Osteoblast (primary cell): ENCODE data around the gene FAM181B. TPM values are rescaled to one million over a fixed set of nuclear protein-coding genes. Genes with fewer than 3 reads are reported as not detected.

Experiments
- DNase-seq: peaks from one replicate; pipeline ENCODE4 v3.0.0; 2011; ENCODE audit warnings: low spot score, mixed read lengths; ENCODE audit not compliant: insufficient read length; ENCODE audit errors: missing footprints
- H2AFZ ChIP-seq: 2 replicates; pipeline ENCODE4 v1.6.0; 2011; ENCODE audit warnings: mild to moderate bottlenecking, low read length
- H3K27ac ChIP-seq: 2 replicates; pipeline ENCODE4 v1.5.1; 2011; ENCODE audit warnings: mild to moderate bottlenecking, low read depth, low read length, moderate library complexity
- H3K27me3 ChIP-seq: 2 replicates; pipeline ENCODE4 v1.6.0; 2012; ENCODE audit warnings: mild to moderate bottlenecking, control low read depth, inconsistent platforms, low read length, moderate library complexity; ENCODE audit not compliant: insufficient read depth
- H3K36me3 ChIP-seq: 2 replicates; pipeline ENCODE4 v1.5.1; 2011; ENCODE audit warnings: mild to moderate bottlenecking, low read length, control low read depth, moderate library complexity; ENCODE audit not compliant: insufficient read depth
- H3K4me1 ChIP-seq: 2 replicates; pipeline ENCODE4 v1.5.1; 2011; ENCODE audit warnings: mild to moderate bottlenecking, low read length, control low read depth, moderate library complexity; ENCODE audit not compliant: insufficient read depth
- H3K4me2 ChIP-seq: 2 replicates; pipeline ENCODE4 v1.6.0; 2011; ENCODE audit warnings: mild to moderate bottlenecking, low read length; ENCODE audit not compliant: insufficient read depth
- H3K4me3 ChIP-seq: fragments of 200-600 bp; sonication (generic); 3 replicates; pipeline ENCODE4 v1.5.1; 2012; ENCODE audit warnings: mild to moderate bottlenecking, low read length, inconsistent platforms; ENCODE audit not compliant: insufficient read depth
- H3K79me2 ChIP-seq: 2 replicates; pipeline ENCODE4 v1.6.0; 2012; ENCODE audit warnings: mild to moderate bottlenecking, low read length, control low read depth, inconsistent platforms; ENCODE audit not compliant: insufficient read depth
- H3K9me3 ChIP-seq: 2 replicates; pipeline ENCODE4 v1.5.1; 2011; ENCODE audit warnings: low read depth, low read length, control low read depth
- H4K20me1 ChIP-seq: 2 replicates; pipeline ENCODE4 v1.6.0; 2012; ENCODE audit warnings: mild to moderate bottlenecking, low read length, control low read depth; ENCODE audit not compliant: insufficient read depth
- CTCF ChIP-seq: IDR thresholded peaks from 2 replicates; pipeline ENCODE4 v1.5.1; 2011; ENCODE audit warnings: mild to moderate bottlenecking, low read depth, low read length, moderate library complexity; ENCODE audit errors: extremely low read depth
- total RNA-seq: library from RNA; depleted of rRNA; stranded (reverse); fragments of >200 nt; gene quantifications from 2 replicates; pipeline ENCODE4 v1.2.3, GENCODE V29; 2012

Gene FAM181B
- total RNA-seq, 1 donor = under 0.01 TPM

GRCh38 chr11:82730286-82730685 lies 3.4 kb downstream of the FAM181B start:
- Histone ChIP-seq H3K4me3 (no peak overlapping the region), H3K4me1 (no peaks in the 10 kb centered on the region)

DNA sequence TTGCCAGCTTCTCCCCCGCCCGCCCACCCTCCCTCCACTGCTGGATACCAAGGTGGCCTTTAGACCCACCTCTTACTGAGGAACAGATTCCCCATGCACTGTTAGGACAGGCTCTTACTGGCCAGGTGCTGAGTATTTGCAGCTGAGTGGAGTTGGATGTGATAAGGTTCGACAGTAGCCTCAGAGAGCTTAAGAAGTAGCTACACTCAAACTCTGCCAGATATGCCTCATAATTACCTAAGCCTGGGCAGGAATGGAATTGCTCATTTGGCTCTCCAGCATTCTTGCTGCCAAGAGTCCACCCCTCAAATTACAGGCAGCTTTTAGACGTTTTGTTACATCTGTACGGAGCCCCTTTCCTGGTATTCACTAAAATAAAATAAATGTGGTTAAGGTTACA lies 9.6 kb downstream of the FAM181B start:
- no peak overlapping the region for H3K4me2 ChIP-seq
- no peak for DNase-seq
- TF ChIP-seq CTCF = no peak
- H3K4me1 ChIP-seq = no peaks in the 10 kb centered on the region
- no peak overlapping the region for H3K4me3 ChIP-seq
- no peaks in the 10 kb centered on the region for H3K79me2 ChIP-seq
- no peaks in the 10 kb centered on the region for H3K27me3 ChIP-seq
- H4K20me1 ChIP-seq = no peaks in the 10 kb centered on the region
- H2AFZ ChIP-seq = no peak overlapping the region
- no peaks in the 10 kb centered on the region for H3K36me3 ChIP-seq
- H3K27ac ChIP-seq = no peak overlapping the region
- no peaks in the 10 kb centered on the region for H3K9me3 ChIP-seq

More at GRCh38 chr11:82730286-82730685, 3.4 kb downstream of the FAM181B start:
- Histone ChIP-seq H3K79me2 (no peaks in the 10 kb centered on the region), H2AFZ (no peak overlapping the region), H3K27me3 (peaks cover 50% of the 10 kb centered on the region), H3K4me2 (no peak overlapping the region), H3K27ac (no peak overlapping the region), H4K20me1 (no peaks in the 10 kb centered on the region), H3K9me3 (no peaks in the 10 kb centered on the region), H3K36me3 (no peaks in the 10 kb centered on the region)
- no peak for TF ChIP-seq CTCF
- DNase-seq = no peak

- H3K27ac ChIP-seq = no peak overlapping the region
- no peak overlapping the region for H3K4me3 ChIP-seq
- H3K4me2 ChIP-seq = no peak overlapping the region
- H3K4me1 ChIP-seq = no peaks in the 10 kb centered on the region
- H3K36me3 ChIP-seq = no peaks in the 10 kb centered on the region
- H3K9me3 ChIP-seq = no peaks in the 10 kb centered on the region
- H4K20me1 ChIP-seq = no peaks in the 10 kb centered on the region
- H2AFZ ChIP-seq = no peak overlapping the region
- H3K27me3 ChIP-seq = no peaks in the 10 kb centered on the region
- no peak for TF ChIP-seq CTCF
- no peaks in the 10 kb centered on the region for H3K79me2 ChIP-seq
- no peak for DNase-seq
Measured at GRCh38 chr11:82722231-82722630, 11.4 kb downstream of the FAM181B start.

DNA sequence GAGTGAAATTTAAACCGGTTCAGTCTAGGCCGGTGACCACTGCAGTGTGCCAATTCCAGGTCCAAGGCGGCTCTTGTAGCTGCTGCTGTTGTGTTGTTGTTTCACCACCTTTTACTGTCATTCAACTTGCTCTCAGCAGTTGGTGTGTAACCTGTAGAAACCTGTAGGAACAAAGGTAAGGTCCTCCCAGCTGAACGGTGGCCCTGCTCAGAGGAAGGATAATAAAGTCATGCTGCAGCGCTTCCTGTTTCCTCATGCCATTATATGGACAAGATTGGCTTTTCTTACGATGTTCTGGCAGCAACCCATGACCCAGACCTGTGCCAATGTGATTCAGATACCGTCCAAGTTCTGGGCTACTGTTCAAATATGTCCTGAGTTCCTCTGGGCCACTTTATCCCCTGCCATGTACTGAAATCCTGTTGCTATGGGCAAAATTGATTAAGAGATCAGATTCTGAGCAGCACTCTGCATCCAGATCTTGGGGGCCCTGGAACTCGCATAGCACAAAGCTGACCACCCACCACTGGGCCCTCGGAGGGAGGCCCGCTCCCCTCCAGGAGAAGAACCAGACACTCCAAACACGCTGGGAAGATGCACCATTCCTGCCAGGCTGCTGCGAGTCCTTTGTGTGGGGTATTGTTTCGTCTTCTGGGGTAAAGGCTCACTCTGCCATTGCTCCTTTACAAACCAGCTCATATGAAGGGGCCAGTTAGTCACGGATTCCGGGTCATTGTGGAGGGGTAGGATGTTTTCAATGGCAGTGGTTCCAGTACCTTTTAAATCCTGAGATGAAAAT lies 13.2 kb downstream of the FAM181B start:
- H3K4me2 ChIP-seq = no peak overlapping the region
- no peak for TF ChIP-seq CTCF
- H2AFZ ChIP-seq = peak overlapping the region; percentile 15
- no peak overlapping the region for H3K27ac ChIP-seq
- H3K9me3 ChIP-seq = no peaks in the 10 kb centered on the region
- H3K36me3 ChIP-seq = no peaks in the 10 kb centered on the region
- no peak overlapping the region for H3K4me3 ChIP-seq
- no peak for DNase-seq
- H4K20me1 ChIP-seq = no peaks in the 10 kb centered on the region
- no peaks in the 10 kb centered on the region for H3K79me2 ChIP-seq
- H3K27me3 ChIP-seq = no peaks in the 10 kb centered on the region
- no peaks in the 10 kb centered on the region for H3K4me1 ChIP-seq
